NCI-H2227 (cell line): ENCODE data around the gene FADS2.

Source experiments
- DNase-seq: peaks from one replicate; lab custom pipeline; 2025; ENCODE audit not compliant: unreplicated experiment; lab: John Stamatoyannopoulos, UW

FADS2 gene

GRCh38 chr11:61795876-61796526, 32.1 kb upstream of the FADS2 start:
- no peak for DNase-seq

- peak; percentile 79 for DNase-seq
Observed at GRCh38 chr11:61797263-61797944, 30.7 kb upstream of the FADS2 start.

GRCh38 chr11:61799665-61800284, 28.3 kb upstream of the FADS2 start:
- no peak for DNase-seq

GRCh38 chr11:61800331-61801281, 27.5 kb upstream of the FADS2 start:
- no peak for DNase-seq

- no peak for DNase-seq
Observed at GRCh38 chr11:61802605-61803004, 25.5 kb upstream of the FADS2 start.

GRCh38 chr11:61803889-61804647, 24.0 kb upstream of the FADS2 start:
- peak; percentile 40 for DNase-seq

- no peak for DNase-seq
Observed at GRCh38 chr11:61805146-61805545, 23.0 kb upstream of the FADS2 start.

- no peak for DNase-seq
Observed at GRCh38 chr11:61806785-61807184, 21.3 kb upstream of the FADS2 start.

- no peak for DNase-seq
Observed at GRCh38 chr11:61810671-61811175, 17.4 kb upstream of the FADS2 start.

GRCh38 chr11:61811831-61812230, 16.3 kb upstream of the FADS2 start:
- DNase-seq = no peak

- DNase-seq = no peak
Observed at GRCh38 chr11:61812736-61813411, 15.2 kb upstream of the FADS2 start.

GRCh38 chr11:61814247-61814957, 13.7 kb upstream of the FADS2 start:
- DNase-seq = peak; percentile 63

GRCh38 chr11:61814958-61815789, 12.9 kb upstream of the FADS2 start:
- DNase-seq = peak; percentile 96

GRCh38 chr11:61815790-61816735, 12.0 kb upstream of the FADS2 start:
- peak; percentile 81 for DNase-seq

GRCh38 chr11:61816736-61817455, 11.2 kb upstream of the FADS2 start, which contains the start of gene FADS1:
Gene FADS1, minus strand, starts transcription at chr11:61817003. Its CDS starts 74 bp downstream, at chr11:61816929.
- DNase-seq = peak; percentile 99

- no peak for DNase-seq
Observed at GRCh38 chr11:61817471-61818202, 10.5 kb upstream of the FADS2 start.
